Left colon (tissue), 2 donors: ENCODE measurements around the gene ZNF774. TPM values are rescaled to one million over a fixed set of nuclear protein-coding genes. Genes with fewer than 3 reads are reported as not detected.
"Not testable (repeated sequence)": the region's sequence is repeated elsewhere in the genome, so short reads cannot be mapped to it uniquely, and the experiment has no call there.

Experiments
- ATAC-seq: fragments of 200-7000 bp; cut with Tn5 transposase; one replicate; pipeline ENCODE4 v1.9.1; 2020; ENCODE audit warnings: mild to moderate bottlenecking, moderate library complexity
- DNase-seq, 2 donors: peaks; one replicate each; pipeline ENCODE4 v3.0.0-alpha.2; 2020
- intact Hi-C, 2 donors: fragments of 100-400 bp; cut with DNase I in 1 of 2; cut with micrococcal nuclease in 1 of 2; formaldehyde crosslinking; loops; one replicate each; pipeline versions ENCODE4 v1.11.2 to v1.14.0; 2022; cut with DNase I, micrococcal nuclease
- total RNA-seq, 2 donors: library from RNA; stranded (reverse); fragmentation: NEBNext Ultra II Directional; extraction: Animal tissue kit (Norgen Biotek cat#: 25700); gene quantifications; one replicate each; pipeline ENCODE4 v1.2.1, GENCODE V29; 2021
- donor health status: DM: no; HTN: no; CAD: no.
- donor health status: DM: yes; HTN: yes; CAD: no.

ZNF774 gene
- total RNA-seq, 2 donors from 2014 or later = 14.7 to 21.2 TPM

- intact Hi-C loops = no loop called here
- DNase-seq (no peak), ATAC-seq (no peak)
These were observed 56.6 kb downstream of the ZNF774 start for GRCh38 chr15:90408657-90409056.

GRCh38 chr15:90409587-90409986 lies 57.5 kb downstream of the ZNF774 start:
- DNase-seq, intact Hi-C loops, ATAC-seq: not testable (repeated sequence)

- DNase-seq, ATAC-seq, intact Hi-C loops: not testable (repeated sequence)
These were observed 58.2 kb downstream of the ZNF774 start for GRCh38 chr15:90410316-90410715.

GRCh38 chr15:90411176-90411575 lies 59.1 kb downstream of the ZNF774 start:
- DNase-seq = no peak
- ATAC-seq = no peak
- intact Hi-C loops = no loop called here

Other genes with a start within 250 kb of the ZNF774 start
- gene IDH2, start 249.8 kb upstream of the ZNF774 start, total RNA-seq = 100 to 1,000 TPM; 110 to 185 TPM
- 100 to 1,000 TPM in 1 of 2 donors, 10 to 100 TPM in 1; 97.2 to 165 TPM for gene SEMA4B, start 151.0 kb upstream of the ZNF774 start, total RNA-seq
- gene CIB1, start 118.3 kb upstream of the ZNF774 start, total RNA-seq = 100 to 1,000 TPM; 235 to 242 TPM
- 10 to 100 TPM; 19.6 to 22.3 TPM for gene GDPGP1, start 118.1 kb upstream of the ZNF774 start, total RNA-seq
- under 1 TPM; 0.47 to 0.58 TPM for gene TTLL13, start 102.7 kb upstream of the ZNF774 start, total RNA-seq
- 10 to 100 TPM; 47.8 to 57.0 TPM for gene NGRN, start 86.6 kb upstream of the ZNF774 start, total RNA-seq
- gene IQGAP1, start 36.0 kb downstream of the ZNF774 start, total RNA-seq = 100 to 1,000 TPM; 197 to 223 TPM
- 10 to 100 TPM; 23.0 to 23.1 TPM for gene CRTC3, start 177.6 kb downstream of the ZNF774 start, total RNA-seq